Anterior cingulate cortex (tissue), 58 donors: ENCODE measurements around the gene PTPN5.

Source experiments
- DNase-seq, 58 donors: peaks; one replicate each; lab custom pipeline; 2025; lab: John Stamatoyannopoulos, UW

The PTPN5 gene

GRCh38 chr11:18774801-18775200, 16.8 kb downstream of the PTPN5 start:
- DNase-seq, result no peak

GRCh38 chr11:18773681-18774080, 17.9 kb downstream of the PTPN5 start:
- no peak for DNase-seq

- DNase-seq, result no peak
Observed at GRCh38 chr11:18773104-18773503, 18.5 kb downstream of the PTPN5 start.

- peak in 34 of 58 donors; percentile 3 to 83 (median 43) for DNase-seq
Observed at GRCh38 chr11:18772211-18772610, 19.4 kb downstream of the PTPN5 start.

- peak in 1 of 58 donors; percentile 51 for DNase-seq
Observed at GRCh38 chr11:18771266-18772035, 20.1 kb downstream of the PTPN5 start.

GRCh38 chr11:18770479-18771125, 21.0 kb downstream of the PTPN5 start:
- no peak for DNase-seq

GRCh38 chr11:18769802-18770456, 21.7 kb downstream of the PTPN5 start:
- no peak for DNase-seq

GRCh38 chr11:18768978-18769377, 22.6 kb downstream of the PTPN5 start:
- no peak for DNase-seq

GRCh38 chr11:18768472-18768901, 23.1 kb downstream of the PTPN5 start:
- peak in 10 of 58 donors; percentile 7 to 49 (median 32) for DNase-seq

GRCh38 chr11:18766015-18766414, 25.6 kb downstream of the PTPN5 start:
- DNase-seq, result no peak

GRCh38 chr11:18765554-18765953, 26.0 kb downstream of the PTPN5 start:
- DNase-seq, result no peak

- peak in 1 of 58 donors; percentile 52 for DNase-seq
Observed at GRCh38 chr11:18761741-18762140, 29.9 kb downstream of the PTPN5 start.

GRCh38 chr11:18761144-18761543, 30.5 kb downstream of the PTPN5 start:
- peak in 1 of 58 donors; percentile 25 for DNase-seq

GRCh38 chr11:18757811-18758210, 33.8 kb downstream of the PTPN5 start:
- no peak for DNase-seq

- no peak for DNase-seq
Observed at GRCh38 chr11:18756889-18757288, 34.7 kb downstream of the PTPN5 start.

GRCh38 chr11:18754308-18754707, 37.3 kb downstream of the PTPN5 start:
- DNase-seq, result no peak

- peak in 5 of 58 donors; percentile 4 to 19 (median 17) for DNase-seq
Observed at GRCh38 chr11:18752502-18752901, 39.1 kb downstream of the PTPN5 start.

- peak in 1 of 58 donors; percentile 32 for DNase-seq
Observed at GRCh38 chr11:18750944-18751343, 40.7 kb downstream of the PTPN5 start.

GRCh38 chr11:18749681-18750319, 41.8 kb downstream of the PTPN5 start:
- peak in 51 of 58 donors; percentile 10 to 91 (median 51) for DNase-seq

GRCh38 chr11:18748766-18749365, 42.7 kb downstream of the PTPN5 start:
- peak in 3 of 58 donors; percentile 7 to 63 (median 18) for DNase-seq
